GM12874 (cell line): ENCODE results near the gene HOXC11.

Experiments
- TF ChIP-seq, protein P1 (sequence below): IDR thresholded peaks from 2 replicates; pipeline ENCODE4 v1.5.1; 2011; ENCODE audit warnings: low read depth, mild to moderate bottlenecking, control low read depth, low read length, moderate library complexity; ENCODE audit not compliant: insufficient read depth

Gene HOXC11

DNA sequence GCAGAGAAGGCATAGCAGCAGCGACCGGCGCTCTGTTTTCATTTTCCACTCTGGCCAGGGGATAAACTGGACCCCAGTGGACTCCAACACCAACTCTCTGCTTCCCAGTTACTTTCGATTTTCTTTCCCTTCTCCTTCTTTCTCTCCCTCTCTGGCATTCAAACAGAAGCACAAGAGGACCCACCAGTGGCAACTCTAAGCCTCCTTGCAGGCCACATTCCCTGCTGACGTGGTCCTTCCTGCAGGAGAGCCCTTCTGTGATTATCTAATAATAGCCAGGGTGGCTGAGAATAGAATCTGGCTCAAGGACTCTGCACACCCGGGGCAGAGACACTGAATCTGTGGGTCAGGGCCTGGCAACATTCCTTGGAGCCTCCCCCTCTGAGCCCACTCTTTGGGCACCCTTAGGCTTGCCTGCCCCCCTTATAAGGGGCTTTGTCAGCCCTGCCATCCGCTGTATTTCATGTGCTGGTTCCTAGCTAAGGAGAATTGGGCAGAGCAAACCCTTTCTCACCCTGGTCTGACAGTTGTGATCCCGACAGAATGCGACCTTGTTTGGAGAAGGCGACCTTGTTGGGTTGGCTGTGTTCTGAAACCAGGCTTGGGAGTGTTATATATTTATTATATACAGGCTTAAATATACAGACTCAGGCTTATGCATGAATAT is 47.1 kb downstream of the HOXC11 start:
- TF ChIP-seq, protein P1, sequence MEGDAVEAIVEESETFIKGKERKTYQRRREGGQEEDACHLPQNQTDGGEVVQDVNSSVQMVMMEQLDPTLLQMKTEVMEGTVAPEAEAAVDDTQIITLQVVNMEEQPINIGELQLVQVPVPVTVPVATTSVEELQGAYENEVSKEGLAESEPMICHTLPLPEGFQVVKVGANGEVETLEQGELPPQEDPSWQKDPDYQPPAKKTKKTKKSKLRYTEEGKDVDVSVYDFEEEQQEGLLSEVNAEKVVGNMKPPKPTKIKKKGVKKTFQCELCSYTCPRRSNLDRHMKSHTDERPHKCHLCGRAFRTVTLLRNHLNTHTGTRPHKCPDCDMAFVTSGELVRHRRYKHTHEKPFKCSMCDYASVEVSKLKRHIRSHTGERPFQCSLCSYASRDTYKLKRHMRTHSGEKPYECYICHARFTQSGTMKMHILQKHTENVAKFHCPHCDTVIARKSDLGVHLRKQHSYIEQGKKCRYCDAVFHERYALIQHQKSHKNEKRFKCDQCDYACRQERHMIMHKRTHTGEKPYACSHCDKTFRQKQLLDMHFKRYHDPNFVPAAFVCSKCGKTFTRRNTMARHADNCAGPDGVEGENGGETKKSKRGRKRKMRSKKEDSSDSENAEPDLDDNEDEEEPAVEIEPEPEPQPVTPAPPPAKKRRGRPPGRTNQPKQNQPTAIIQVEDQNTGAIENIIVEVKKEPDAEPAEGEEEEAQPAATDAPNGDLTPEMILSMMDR = no peak

DNA sequence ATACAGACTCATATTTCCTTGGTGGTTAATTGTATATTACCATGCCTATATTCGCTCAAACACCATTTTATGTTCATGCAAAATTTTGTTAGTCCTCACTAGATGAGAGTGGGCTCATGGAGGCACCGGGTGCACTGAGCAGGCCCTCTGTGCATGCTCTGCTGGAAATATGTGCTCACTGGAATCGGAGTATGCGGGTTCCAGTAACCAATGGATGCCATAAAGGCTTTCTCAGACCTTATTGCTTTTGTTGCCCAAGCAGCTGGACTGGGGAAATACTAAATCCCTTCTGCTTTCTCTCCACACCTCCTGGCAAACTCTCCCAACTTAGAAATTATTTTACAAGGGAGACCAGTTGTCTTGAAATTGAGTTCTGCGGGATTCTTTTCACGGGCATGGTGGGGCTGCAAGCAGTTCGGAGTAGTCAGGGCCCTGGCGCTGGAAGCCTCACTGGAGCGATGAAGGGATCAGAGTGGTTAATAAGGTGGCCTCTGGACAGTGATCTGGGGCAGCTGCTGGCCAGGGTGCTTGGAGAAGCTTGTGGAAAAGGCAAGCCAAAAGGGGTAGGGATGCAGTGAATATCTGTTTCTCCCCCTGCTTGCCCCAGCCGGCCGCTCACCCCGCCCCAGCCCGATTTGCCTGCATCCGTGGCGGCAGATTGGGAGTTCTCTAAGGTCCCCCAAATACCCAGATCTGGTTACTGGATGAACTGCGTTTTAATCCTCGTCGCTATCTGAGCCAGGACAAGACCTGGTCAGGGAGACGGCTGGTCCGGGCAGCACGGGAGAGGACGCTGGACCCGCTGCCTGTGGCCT is 47.9 kb downstream of the HOXC11 start:
- TF ChIP-seq, protein P1 = no peak

DNA sequence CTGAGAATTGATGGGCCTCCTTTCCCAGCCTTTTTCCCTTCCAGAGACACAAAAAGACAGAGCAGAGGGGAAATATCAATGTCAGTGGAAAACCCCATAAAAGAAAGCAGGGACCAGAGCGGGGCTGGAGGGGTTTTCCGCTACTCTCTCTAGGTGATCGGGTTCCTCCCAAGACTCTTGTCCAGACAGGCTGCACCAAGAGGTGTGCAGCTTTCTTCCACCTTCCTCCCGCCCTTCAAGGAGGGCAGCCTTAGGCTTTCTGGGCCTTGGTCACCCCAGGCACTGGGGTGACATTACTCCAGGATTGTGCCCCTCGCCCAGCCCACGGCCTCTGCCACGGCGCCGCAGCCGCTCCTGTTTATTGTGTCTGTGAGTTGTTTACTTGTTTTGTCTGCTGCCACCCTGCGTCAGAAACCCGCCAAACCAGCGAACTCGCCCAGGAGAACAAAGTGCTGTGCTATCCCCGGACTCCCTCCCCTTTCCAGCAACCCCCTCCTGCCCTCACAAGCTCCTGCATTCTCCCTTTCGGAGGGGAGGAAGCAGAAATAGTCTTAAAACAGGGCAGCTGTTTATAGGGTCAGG is 48.6 kb downstream of the HOXC11 start:
- TF ChIP-seq, protein P1 = peak; percentile 48

DNA sequence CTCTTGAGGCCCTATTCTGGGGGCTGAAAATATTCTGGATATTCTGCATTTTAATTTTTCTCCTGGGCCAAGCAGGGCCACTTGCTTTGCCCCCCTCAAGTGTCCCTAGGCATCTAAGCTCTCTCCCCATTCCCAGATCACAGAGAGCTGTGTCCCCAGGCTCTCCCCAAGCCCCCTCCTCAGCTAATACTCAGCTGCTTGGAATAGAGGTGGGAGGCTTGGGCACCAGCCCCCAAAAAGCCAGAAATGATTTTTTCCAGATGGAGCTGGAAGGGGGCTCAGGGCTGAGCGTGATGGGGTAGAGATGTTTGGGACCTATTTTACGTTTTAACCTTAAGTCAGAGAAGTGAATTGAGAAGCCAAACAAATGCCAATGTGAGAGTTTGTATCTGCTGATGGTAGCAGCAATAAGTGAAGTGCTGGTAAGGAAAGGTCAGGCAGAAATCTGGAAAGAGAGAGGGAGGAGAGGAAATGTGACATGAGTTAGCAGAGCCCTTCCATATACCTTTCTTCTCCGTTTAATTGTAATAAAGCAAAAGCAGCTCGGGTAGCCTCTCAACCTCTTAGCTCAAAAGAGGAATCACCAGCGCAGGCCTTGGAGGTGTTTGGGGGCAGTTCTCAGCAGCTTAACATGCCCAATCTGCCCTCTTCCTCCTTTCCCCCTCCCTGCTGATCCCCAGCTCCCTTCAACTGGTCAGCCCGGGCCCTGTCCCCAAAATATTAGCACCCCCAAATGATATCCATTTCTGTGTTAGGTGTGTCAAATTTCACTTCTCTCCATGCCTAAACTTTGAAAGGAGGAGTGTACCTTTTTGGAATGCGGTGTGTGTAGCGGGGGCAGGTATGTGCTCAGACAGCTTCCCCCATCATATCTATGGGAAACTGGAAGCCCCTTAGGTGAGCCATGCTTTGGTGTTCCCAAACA is 50.3 kb downstream of the HOXC11 start:
- TF ChIP-seq, protein P1 = no peak

DNA sequence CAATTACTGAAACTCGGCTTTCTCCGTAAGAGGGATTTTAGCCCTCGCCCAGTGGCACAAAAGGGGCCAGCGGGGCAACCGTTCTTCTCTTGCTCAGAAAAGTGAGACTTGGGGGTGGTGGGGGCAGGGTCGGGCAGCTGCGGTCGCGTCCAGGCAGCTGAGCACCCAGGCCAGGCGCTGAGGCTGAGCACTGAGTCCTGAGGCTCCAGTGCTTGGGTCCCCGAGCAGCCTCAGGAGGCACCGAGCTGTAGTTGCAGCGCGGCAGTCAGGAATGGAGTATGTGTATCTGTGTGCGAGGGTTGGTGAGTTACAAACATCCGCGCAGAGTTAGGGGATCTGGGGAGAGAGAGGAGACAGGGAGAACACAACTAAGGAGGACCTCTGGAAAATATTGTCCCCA is 51.2 kb downstream of the HOXC11 start:
- TF ChIP-seq, protein P1 = no peak

DNA sequence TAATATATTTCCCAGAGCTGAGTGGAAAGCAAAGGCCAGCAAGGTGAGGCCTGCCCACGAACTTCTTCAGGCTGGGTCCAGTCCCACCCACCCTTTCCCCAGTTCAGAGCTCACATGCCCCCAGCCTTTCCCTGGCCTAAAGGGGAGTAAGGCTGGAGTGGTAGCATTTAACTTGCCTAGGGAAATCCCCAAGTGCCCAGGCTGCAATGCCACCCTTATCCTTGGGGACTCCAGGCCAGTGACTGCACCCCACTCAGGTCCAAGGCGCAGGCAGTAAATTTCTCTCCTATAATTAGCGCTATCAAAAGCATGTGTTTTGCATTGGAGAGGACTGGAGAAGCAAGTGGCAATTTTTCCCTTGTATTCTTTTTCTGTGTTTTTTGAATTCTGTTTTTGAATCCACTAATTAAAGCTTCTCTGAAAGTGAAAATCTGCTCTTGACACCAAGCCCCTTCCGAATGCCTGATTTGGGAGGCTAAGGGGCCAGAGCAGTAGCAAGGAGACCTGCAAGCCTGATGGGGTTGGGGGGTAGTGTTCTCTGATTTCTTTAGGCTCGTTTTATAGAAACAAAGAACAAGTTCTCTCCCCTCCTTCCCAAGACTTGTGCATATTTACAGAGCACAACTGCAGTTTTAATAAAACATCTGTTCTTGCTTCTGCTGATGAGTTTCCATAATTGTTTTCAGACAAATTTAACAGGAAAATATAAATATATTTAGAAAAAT is 51.8 kb downstream of the HOXC11 start:
- TF ChIP-seq, protein P1 = no peak
